ENCODE results near the gene SMCO4. TPM values are rescaled to one million over a fixed set of nuclear protein-coding genes. Genes with fewer than 3 reads are reported as not detected.

SMCO4 gene
- total RNA-seq, 1 experiment from 2014 or later, result 14.1 TPM

DNA sequence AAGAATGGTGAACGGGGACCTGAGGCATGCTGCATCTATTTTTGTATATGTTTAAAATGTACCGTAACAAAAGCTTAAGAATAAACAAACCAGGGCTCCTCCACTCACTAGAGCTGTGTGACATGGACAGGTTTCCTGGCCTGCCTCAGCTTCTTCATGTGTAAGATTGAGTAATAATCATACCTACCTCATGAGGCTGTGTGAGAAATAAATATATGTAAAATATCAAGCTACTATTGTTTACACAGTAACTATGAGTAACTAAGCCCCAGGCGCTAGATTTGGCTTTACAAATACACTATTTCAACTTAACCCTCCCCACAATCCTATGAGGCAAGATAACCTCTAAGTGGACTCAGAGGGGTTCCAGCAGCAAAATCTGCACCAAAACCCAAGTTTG is 66.4 kb downstream of the SMCO4 start:
- DNase-seq (ENCODE audit: low read depth, low spot score) (no peak), ATAC-seq (peak; percentile 53; the same call in 1 of the 2 replicates)
- no peak for TF ChIP-seq POLR2AphosphoS5 (IDR thresholded peaks at IDR 0.05; ENCODE audit: low read depth, low read length)
- no peak for TF ChIP-seq CTCF (IDR thresholded peaks at IDR 0.05)
- no peak for TF ChIP-seq REST (IDR thresholded peaks at IDR 0.05; ENCODE audit: insufficient read depth in 1 of 2, low read depth in 2 of 2, low read length in 1 of 2)
- no peak for TF ChIP-seq SIN3A (IDR thresholded peaks at IDR 0.05; ENCODE audit: borderline replicate concordance, insufficient read depth, low read depth, low read length)
- no peak for TF ChIP-seq TCF7L2 (IDR thresholded peaks at IDR 0.05; ENCODE audit: low read depth, low read length)
- in situ Hi-C loops (cut with HindIII; ENCODE audit: low pct_unique_long_range_greater_than_20kb, low sequenced_read_pairs) (no loop called here), intact Hi-C loops (cut with micrococcal nuclease; ENCODE audit: unreplicated experiment) (no loop called here)
- H3K36me3 ChIP-seq (ENCODE audit: control insufficient read depth, insufficient read depth, low read length), result no peaks in the 10 kb centered on the region
- no peaks in the 10 kb centered on the region for H3K4me1 ChIP-seq (ENCODE audit: control insufficient read depth, insufficient read depth, low read length)
- no TSS peak for BruUV-seq (replicated peaks)
- H3K4me3 ChIP-seq (ENCODE audit: low read depth in 2 of 2, low read length in 2 of 2), result no peak overlapping the region
- CTCF ChIA-PET, result no interaction called here
- H3K27ac ChIP-seq (ENCODE audit: low read length), result no peak overlapping the region
- H3K27me3 ChIP-seq (ENCODE audit: control insufficient read depth, insufficient read depth, low read length), result no peaks in the 10 kb centered on the region
- POLR2A ChIA-PET, result no interaction called here
- no peaks in the 10 kb centered on the region for H3K9me3 ChIP-seq (ENCODE audit: control insufficient read depth, insufficient read depth, low read depth, low read length)

DNA sequence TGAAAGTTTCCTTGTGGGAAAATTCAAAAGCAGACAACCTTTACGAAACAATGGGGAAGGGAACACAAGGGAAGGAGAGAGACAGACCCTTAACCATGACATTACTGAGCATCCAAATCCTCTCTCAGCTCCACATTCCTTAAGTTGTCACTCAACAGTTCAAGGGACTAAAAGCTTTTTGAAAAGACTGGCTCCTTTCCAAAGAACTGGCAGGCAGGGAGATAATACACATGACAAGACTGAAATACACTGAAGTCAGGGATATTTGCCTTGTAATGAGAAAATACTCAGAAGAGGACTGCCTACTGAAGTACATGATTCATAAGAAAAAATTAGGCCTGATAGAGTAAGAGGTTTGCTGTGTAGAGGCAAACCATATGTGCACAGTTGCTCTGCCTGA is 69.1 kb downstream of the SMCO4 start:
- in situ Hi-C loops (cut with HindIII; ENCODE audit: low pct_unique_long_range_greater_than_20kb, low sequenced_read_pairs), result no loop called here
- no peak overlapping the region for H3K27ac ChIP-seq (ENCODE audit: low read length)
- ChIA-PET CTCF (no interaction called here), POLR2A (no interaction called here)
- H3K9me3 ChIP-seq (ENCODE audit: control insufficient read depth, insufficient read depth, low read depth, low read length), result no peaks in the 10 kb centered on the region
- TF ChIP-seq REST (IDR thresholded peaks at IDR 0.05; ENCODE audit: insufficient read depth in 1 of 2, low read depth in 2 of 2, low read length in 1 of 2), result no peak
- no peak for TF ChIP-seq CTCF (IDR thresholded peaks at IDR 0.05)
- TF ChIP-seq TCF7L2 (IDR thresholded peaks at IDR 0.05; ENCODE audit: low read depth, low read length), result no peak
- no peak for TF ChIP-seq SIN3A (IDR thresholded peaks at IDR 0.05; ENCODE audit: borderline replicate concordance, insufficient read depth, low read depth, low read length)
- no peak for TF ChIP-seq POLR2AphosphoS5 (IDR thresholded peaks at IDR 0.05; ENCODE audit: low read depth, low read length)
- DNase-seq (ENCODE audit: low read depth, low spot score), result no peak
- H3K4me1 ChIP-seq (ENCODE audit: control insufficient read depth, insufficient read depth, low read length), result no peaks in the 10 kb centered on the region
- H3K36me3 ChIP-seq (ENCODE audit: control insufficient read depth, insufficient read depth, low read length), result no peaks in the 10 kb centered on the region
- intact Hi-C loops (cut with micrococcal nuclease; ENCODE audit: unreplicated experiment), result no loop called here
- no peak overlapping the region for H3K4me3 ChIP-seq (ENCODE audit: low read depth in 2 of 2, low read length in 2 of 2)
- no peak for ATAC-seq
- no peaks in the 10 kb centered on the region for H3K27me3 ChIP-seq (ENCODE audit: control insufficient read depth, insufficient read depth, low read length)
- BruUV-seq (replicated peaks), result no TSS peak

All from Panc1 (cell line).